HepG2 (cell line): ENCODE measurements around the gene MBD2. TPM values are rescaled to one million over a fixed set of nuclear protein-coding genes. Genes with fewer than 3 reads are reported as not detected.
A peak's percentile ranks its signal among the peaks of the same experiment; 100 is the strongest.

ENCODE experiments used
- DNMT1 ChIP-seq: sonication (generic); formaldehyde crosslinking; IDR thresholded peaks from 2 replicates; pipeline ENCODE4 v1.5.1; 2020; ENCODE audit warnings: mild to moderate bottlenecking, missing genetic modification reagents
- ETV6 ChIP-seq: sonication (generic); formaldehyde crosslinking; conservative IDR thresholded peaks from 2 replicates; pipeline ENCODE4 v1.4.0; 2020; ENCODE audit warnings: missing genetic modification reagents
- GATA4 ChIP-seq: sonication (generic); IDR thresholded peaks from 2 replicates; pipeline ENCODE4 v1.6.1; 2016; ENCODE audit warnings: antibody characterized with exemption, low read depth, borderline replicate concordance
- GPN1 ChIP-seq: sonication (generic); formaldehyde crosslinking; IDR thresholded peaks from 2 replicates; pipeline ENCODE4 v1.5.1; 2020; ENCODE audit warnings: missing genetic modification reagents, borderline replicate concordance
- MLX ChIP-seq: IDR thresholded peaks from 2 replicates; pipeline ENCODE4 v1.6.1; 2016
- NCOA5 ChIP-seq: sonication (generic); formaldehyde crosslinking; IDR thresholded peaks from 2 replicates; pipeline ENCODE4 v1.4.0; 2020; ENCODE audit warnings: missing genetic modification reagents
- NFE2 ChIP-seq: sonication (generic); formaldehyde crosslinking; IDR thresholded peaks from 2 replicates; pipeline ENCODE4 v1.4.0; 2020; ENCODE audit warnings: missing genetic modification reagents
- PAF1 ChIP-seq: IDR thresholded peaks from 2 replicates; pipeline ENCODE4 v1.6.1; 2016; ENCODE audit warnings: missing genetic modification reagents, missing compliant biosample characterization
- SALL2 ChIP-seq: sonication (generic); formaldehyde crosslinking; IDR thresholded peaks from 2 replicates; pipeline ENCODE4 v1.8.1; 2023; ENCODE audit warnings: mild to moderate bottlenecking, missing genetic modification reagents, inconsistent platforms
- SP5 ChIP-seq: IDR thresholded peaks from 2 replicates; pipeline ENCODE4 v1.6.1; 2016; ENCODE audit warnings: low read depth, borderline replicate concordance
- TBX3 ChIP-seq: fragments of 450-650 bp; IDR thresholded peaks from 2 replicates; pipeline ENCODE4 v1.6.1; 2017; ENCODE audit warnings: antibody characterized with exemption, mild to moderate bottlenecking, inconsistent platforms, borderline replicate concordance
- ZFP62 ChIP-seq: sonication (generic); formaldehyde crosslinking; IDR thresholded peaks from 2 replicates; pipeline ENCODE4 v1.4.0; 2020; ENCODE audit warnings: missing genetic modification reagents
- ZFP82 ChIP-seq: sonication (generic); formaldehyde crosslinking; IDR thresholded peaks from 2 replicates; pipeline ENCODE4 v1.5.1; 2020; ENCODE audit warnings: mild to moderate bottlenecking, missing genetic modification reagents, borderline replicate concordance
- ZNF20 ChIP-seq: sonication (generic); formaldehyde crosslinking; IDR thresholded peaks from 2 replicates; pipeline ENCODE4 v1.4.0; 2020; ENCODE audit warnings: mild to moderate bottlenecking, moderate library complexity, missing genetic modification reagents
- ZNF3 ChIP-seq: IDR thresholded peaks from 2 replicates; pipeline ENCODE4 v1.7.0; 2017; ENCODE audit warnings: inconsistent platforms
- ZNF331 ChIP-seq: sonication (generic); formaldehyde crosslinking; IDR thresholded peaks from 2 replicates; pipeline ENCODE4 v1.4.0; 2020; ENCODE audit warnings: missing genetic modification reagents
- ZNF580 ChIP-seq: IDR thresholded peaks from 2 replicates; pipeline ENCODE4 v1.6.1; 2016; ENCODE audit warnings: low read depth, borderline replicate concordance
- ZSCAN25 ChIP-seq: sonication (generic); formaldehyde crosslinking; IDR thresholded peaks from 2 replicates; pipeline ENCODE4 v1.8.0; 2022; ENCODE audit warnings: mild to moderate bottlenecking, missing genetic modification reagents
- polyA plus RNA-seq, 8 experiments: library from polyadenylated mRNA; depleted of rRNA in 3 of 8; stranded (reverse) in 7 of 8; unstranded in 1 of 8; fragments of >200 nt; fragmentation: Illumina TruSeq in 4 of 8; extraction: Trizol in 4 of 8; gene quantifications; 2 replicates each; pipeline versions ENCODE4 v1.2.1 to v1.2.3, GENCODE V29; 2011 to 2016; ENCODE audit warnings: low read depth in 4 of 8, missing spikeins in 1 of 8, mixed read lengths in 1 of 8; ENCODE audit not compliant: insufficient read depth in 1 of 8
- total RNA-seq, 5 experiments: library from RNA; depleted of rRNA; stranded (reverse); fragments of >200 nt; fragmentation: Illumina TruSeq; extraction: Trizol; gene quantifications; 2 replicates each; pipeline ENCODE4 v1.2.3, GENCODE V29; 2016; ENCODE audit warnings: low read depth in 1 of 5
- TF ChIP-seq, protein P1 (sequence below): sonication (generic); formaldehyde crosslinking; IDR thresholded peaks from 2 replicates; pipeline ENCODE4 v1.4.0; 2020; ENCODE audit warnings: missing genetic modification reagents
- TF ChIP-seq, protein P2 (sequence below): IDR thresholded peaks from 2 replicates; pipeline ENCODE4 v1.6.1; 2016; ENCODE audit warnings: low read depth, control low read depth
- TF ChIP-seq, protein P3 (sequence below): IDR thresholded peaks from 2 replicates; pipeline ENCODE4 v1.6.1; 2012; ENCODE audit warnings: low read depth, low read length, improper control_type of control experiment
- TF ChIP-seq, protein P4 (sequence below): sonication (generic); formaldehyde crosslinking; IDR thresholded peaks from 2 replicates; pipeline ENCODE4 v1.5.0; 2020; ENCODE audit warnings: missing genetic modification reagents

The MBD2 gene
- total and polyA plus RNA-seq, 2 of the 13 experiments (the other 11 are each of a cell fraction or from before 2014, with no cell fraction given), result 19.1 to 38.5 TPM

DNA sequence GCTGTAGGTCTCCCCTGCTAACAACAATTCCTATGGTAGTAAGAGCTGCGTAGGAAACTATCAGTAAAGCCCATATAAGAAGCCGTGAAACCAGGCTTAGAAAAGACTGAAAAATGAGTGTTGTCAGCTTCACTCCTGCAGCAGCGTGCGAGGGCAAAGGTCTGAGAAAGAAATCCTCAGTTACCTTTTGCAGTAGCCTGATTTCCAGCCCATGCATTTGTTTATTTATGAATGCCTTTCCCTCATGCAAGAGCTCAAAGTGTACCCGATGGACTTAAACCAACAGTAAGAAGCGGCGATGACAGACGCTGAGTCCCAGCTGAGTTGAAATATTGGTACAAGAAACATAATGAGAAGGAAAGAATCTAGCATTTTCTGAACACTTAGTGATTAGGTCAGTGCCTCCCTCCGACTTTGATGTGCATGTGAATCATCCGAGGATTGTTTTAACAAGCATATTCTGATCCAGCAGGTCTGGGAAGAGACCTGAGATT lies 29.8 kb upstream of the MBD2 start (continued):
- TF ChIP-seq NFE2 (CRISPR knock-in tag) (no peak), ZNF20 (CRISPR knock-in tag) (no peak), ZNF580 (CRISPR knock-in tag) (peak; percentile 39; the same call in 1 of the 2 replicates), MLX (peak; percentile 33; the same call in 1 of the 2 replicates), GPN1 (CRISPR knock-in tag) (no peak), ZSCAN25 (CRISPR knock-in tag) (peak; percentile 84), PAF1 (CRISPR knock-in tag) (no peak), GATA4 (peak; percentile 29; the same call in 1 of the 2 replicates), ZNF3 (CRISPR knock-in tag) (no peak), ZFP82 (CRISPR knock-in tag) (no peak), SALL2 (CRISPR knock-in tag) (no peak), ETV6 (CRISPR knock-in tag) (no peak), ZNF331 (CRISPR knock-in tag) (peak; percentile 77), NCOA5 (no peak), DNMT1 (CRISPR knock-in tag) (no peak), SP5 (CRISPR knock-in tag) (no peak), ZFP62 (CRISPR knock-in tag) (no peak), TBX3 (0 out of 2 replicates have a peak, but pooled peaks have one; percentile 58)
- TF ChIP-seq, protein P1, sequence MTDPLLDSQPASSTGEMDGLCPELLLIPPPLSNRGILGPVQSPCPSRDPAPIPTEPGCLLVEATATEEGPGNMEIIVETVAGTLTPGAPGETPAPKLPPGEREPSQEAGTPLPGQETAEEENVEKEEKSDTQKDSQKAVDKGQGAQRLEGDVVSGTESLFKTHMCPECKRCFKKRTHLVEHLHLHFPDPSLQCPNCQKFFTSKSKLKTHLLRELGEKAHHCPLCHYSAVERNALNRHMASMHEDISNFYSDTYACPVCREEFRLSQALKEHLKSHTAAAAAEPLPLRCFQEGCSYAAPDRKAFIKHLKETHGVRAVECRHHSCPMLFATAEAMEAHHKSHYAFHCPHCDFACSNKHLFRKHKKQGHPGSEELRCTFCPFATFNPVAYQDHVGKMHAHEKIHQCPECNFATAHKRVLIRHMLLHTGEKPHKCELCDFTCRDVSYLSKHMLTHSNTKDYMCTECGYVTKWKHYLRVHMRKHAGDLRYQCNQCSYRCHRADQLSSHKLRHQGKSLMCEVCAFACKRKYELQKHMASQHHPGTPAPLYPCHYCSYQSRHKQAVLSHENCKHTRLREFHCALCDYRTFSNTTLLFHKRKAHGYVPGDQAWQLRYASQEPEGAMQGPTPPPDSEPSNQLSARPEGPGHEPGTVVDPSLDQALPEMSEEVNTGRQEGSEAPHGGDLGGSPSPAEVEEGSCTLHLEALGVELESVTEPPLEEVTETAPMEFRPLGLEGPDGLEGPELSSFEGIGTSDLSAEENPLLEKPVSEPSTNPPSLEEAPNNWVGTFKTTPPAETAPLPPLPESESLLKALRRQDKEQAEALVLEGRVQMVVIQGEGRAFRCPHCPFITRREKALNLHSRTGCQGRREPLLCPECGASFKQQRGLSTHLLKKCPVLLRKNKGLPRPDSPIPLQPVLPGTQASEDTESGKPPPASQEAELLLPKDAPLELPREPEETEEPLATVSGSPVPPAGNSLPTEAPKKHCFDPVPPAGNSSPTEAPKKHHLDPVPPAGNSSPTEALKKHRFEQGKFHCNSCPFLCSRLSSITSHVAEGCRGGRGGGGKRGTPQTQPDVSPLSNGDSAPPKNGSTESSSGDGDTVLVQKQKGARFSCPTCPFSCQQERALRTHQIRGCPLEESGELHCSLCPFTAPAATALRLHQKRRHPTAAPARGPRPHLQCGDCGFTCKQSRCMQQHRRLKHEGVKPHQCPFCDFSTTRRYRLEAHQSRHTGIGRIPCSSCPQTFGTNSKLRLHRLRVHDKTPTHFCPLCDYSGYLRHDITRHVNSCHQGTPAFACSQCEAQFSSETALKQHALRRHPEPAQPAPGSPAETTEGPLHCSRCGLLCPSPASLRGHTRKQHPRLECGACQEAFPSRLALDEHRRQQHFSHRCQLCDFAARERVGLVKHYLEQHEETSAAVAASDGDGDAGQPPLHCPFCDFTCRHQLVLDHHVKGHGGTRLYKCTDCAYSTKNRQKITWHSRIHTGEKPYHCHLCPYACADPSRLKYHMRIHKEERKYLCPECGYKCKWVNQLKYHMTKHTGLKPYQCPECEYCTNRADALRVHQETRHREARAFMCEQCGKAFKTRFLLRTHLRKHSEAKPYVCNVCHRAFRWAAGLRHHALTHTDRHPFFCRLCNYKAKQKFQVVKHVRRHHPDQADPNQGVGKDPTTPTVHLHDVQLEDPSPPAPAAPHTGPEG (CRISPR knock-in tag), result no peak
- TF ChIP-seq, protein P2, sequence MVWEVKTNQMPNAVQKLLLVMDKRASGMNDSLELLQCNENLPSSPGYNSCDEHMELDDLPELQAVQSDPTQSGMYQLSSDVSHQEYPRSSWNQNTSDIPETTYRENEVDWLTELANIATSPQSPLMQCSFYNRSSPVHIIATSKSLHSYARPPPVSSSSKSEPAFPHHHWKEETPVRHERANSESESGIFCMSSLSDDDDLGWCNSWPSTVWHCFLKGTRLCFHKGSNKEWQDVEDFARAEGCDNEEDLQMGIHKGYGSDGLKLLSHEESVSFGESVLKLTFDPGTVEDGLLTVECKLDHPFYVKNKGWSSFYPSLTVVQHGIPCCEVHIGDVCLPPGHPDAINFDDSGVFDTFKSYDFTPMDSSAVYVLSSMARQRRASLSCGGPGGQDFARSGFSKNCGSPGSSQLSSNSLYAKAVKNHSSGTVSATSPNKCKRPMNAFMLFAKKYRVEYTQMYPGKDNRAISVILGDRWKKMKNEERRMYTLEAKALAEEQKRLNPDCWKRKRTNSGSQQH (CRISPR knock-in tag), result no peak
- TF ChIP-seq, protein P3, sequence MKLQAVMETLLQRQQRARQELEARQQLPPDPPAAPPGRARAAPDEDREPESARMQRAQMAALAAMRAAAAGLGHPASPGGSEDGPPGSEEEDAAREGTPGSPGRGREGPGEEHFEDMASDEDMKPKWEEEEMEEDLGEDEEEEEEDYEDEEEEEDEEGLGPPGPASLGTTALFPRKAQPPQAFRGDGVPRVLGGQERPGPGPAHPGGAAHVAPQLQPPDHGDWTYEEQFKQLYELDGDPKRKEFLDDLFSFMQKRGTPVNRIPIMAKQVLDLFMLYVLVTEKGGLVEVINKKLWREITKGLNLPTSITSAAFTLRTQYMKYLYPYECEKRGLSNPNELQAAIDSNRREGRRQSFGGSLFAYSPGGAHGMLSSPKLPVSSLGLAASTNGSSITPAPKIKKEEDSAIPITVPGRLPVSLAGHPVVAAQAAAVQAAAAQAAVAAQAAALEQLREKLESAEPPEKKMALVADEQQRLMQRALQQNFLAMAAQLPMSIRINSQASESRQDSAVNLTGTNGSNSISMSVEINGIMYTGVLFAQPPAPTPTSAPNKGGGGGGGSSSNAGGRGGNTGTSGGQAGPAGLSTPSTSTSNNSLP, result peak; percentile 83
- TF ChIP-seq, protein P4, sequence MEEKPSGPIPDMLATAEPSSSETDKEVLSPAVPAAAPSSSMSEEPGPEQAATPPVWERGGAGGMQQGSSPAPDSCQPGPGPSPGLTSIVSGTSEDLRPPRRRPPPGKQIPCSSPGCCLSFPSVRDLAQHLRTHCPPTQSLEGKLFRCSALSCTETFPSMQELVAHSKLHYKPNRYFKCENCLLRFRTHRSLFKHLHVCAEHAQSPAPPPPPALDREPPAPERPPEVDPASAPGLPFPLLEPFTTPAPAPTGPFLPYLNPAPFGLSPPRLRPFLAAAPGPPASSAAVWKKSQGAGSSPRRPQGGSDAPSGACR, result no peak
